ENCODE measurements around the gene NEMP2. TPM values are rescaled to one million over a fixed set of nuclear protein-coding genes. Genes with fewer than 3 reads are reported as not detected.

The NEMP2 gene
- total and polyA plus RNA-seq, 2 experiments from 2014 or later: 3.2 to 9.9 TPM

DNA sequence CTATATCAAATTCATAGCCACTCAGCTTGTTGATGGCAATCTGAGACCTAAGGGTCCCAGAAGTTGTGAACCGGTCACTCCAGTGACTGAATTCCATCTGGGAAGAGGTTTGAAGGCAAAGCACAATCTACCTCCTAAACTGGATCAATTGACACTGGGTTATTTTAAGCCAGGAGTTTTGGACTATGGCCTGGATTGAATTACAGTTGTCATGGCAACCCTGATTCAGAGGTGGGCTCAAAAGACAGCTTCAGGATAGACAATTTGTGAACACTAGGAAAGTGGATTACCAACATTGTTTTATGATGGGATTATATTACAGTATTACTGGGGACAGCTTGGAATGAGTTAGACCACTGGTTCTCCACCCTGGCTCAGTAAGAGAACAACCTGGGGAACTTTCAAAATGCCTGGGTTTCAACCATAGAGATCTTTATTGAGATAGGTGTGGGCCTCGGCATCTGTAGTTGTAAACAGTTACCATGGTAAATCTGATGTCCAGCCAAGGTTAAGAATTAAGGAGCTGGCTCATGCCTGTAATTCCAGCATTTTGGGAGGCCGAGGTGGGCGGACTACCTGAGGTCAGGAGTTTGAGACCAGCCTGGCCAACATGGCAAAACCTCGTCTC lies 67.6 kb downstream of the NEMP2 start:
- no peak overlapping the region for H2AFZ ChIP-seq
- H3K36me3 ChIP-seq (replicated peaks; ENCODE audit: insufficient read depth, low read depth): no peaks in the 10 kb centered on the region
- H3K9me2 ChIP-seq (replicated peaks; ENCODE audit: insufficient read depth): no peaks in the 10 kb centered on the region
- H3K27me3 ChIP-seq: no peaks in the 10 kb centered on the region
- H3K4me1 ChIP-seq (ENCODE audit: insufficient read depth): peaks cover 37% of the 10 kb centered on the region
- H4K20me1 ChIP-seq (ENCODE audit: insufficient read depth, poor library complexity, severe bottlenecking): no peaks in the 10 kb centered on the region
- no peaks in the 10 kb centered on the region for H3K9me3 ChIP-seq (ENCODE audit: low read depth)
- H3K4me3 ChIP-seq: no peak overlapping the region
- H3K27ac ChIP-seq: peak overlapping the region; percentile 77
- WGBS (ENCODE audit: low lambda C conversion rate, missing lambda C conversion rate): 85% methylated on average over 5 of the region's 5 CpGs
- TF ChIP-seq EZH2phosphoT487 (IDR thresholded peaks at IDR 0.05; ENCODE audit: low read depth, severe bottlenecking, unreplicated experiment): no peak
- TF ChIP-seq, protein P1, sequence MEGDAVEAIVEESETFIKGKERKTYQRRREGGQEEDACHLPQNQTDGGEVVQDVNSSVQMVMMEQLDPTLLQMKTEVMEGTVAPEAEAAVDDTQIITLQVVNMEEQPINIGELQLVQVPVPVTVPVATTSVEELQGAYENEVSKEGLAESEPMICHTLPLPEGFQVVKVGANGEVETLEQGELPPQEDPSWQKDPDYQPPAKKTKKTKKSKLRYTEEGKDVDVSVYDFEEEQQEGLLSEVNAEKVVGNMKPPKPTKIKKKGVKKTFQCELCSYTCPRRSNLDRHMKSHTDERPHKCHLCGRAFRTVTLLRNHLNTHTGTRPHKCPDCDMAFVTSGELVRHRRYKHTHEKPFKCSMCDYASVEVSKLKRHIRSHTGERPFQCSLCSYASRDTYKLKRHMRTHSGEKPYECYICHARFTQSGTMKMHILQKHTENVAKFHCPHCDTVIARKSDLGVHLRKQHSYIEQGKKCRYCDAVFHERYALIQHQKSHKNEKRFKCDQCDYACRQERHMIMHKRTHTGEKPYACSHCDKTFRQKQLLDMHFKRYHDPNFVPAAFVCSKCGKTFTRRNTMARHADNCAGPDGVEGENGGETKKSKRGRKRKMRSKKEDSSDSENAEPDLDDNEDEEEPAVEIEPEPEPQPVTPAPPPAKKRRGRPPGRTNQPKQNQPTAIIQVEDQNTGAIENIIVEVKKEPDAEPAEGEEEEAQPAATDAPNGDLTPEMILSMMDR (IDR thresholded peaks at IDR 0.05; ENCODE audit: poor library complexity): no peak
- no peak for TF ChIP-seq EZH2 (IDR thresholded peaks at IDR 0.05; ENCODE audit: borderline replicate concordance)
- DNase-seq (ENCODE audit: low spot score): no peak
- no peaks in the 10 kb centered on the region for H3K79me2 ChIP-seq
- H3K4me2 ChIP-seq: no peak overlapping the region

DNA sequence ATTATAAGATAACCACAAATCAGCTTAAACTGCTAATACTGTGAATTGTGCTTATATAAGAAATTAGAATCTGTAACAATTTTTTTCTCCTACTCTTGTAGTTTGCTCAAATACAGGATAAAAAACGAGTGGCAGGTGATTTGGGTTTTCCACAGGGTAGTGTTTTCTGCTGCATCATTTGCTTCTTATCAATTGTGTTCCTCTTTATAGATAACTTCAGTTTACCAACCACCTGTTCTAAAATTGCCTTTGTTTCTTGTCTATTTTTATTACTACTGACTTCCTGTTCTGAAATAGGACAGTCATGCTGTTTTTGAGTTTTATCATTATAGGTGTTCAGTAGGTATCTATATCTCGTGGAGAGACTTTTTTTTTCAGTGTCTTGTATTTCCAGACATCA lies 69.5 kb downstream of the NEMP2 start:
- no peaks in the 10 kb centered on the region for H3K79me2 ChIP-seq
- no peak overlapping the region for H3K4me2 ChIP-seq
- no peak for DNase-seq (ENCODE audit: low spot score)
- no peaks in the 10 kb centered on the region for H3K36me3 ChIP-seq (replicated peaks; ENCODE audit: insufficient read depth, low read depth)
- H3K27ac ChIP-seq: no peak overlapping the region
- peaks cover 32% of the 10 kb centered on the region for H3K4me1 ChIP-seq (ENCODE audit: insufficient read depth)
- no peaks in the 10 kb centered on the region for H3K27me3 ChIP-seq
- H3K4me3 ChIP-seq: no peak overlapping the region
- TF ChIP-seq EZH2phosphoT487 (IDR thresholded peaks at IDR 0.05; ENCODE audit: low read depth, severe bottlenecking, unreplicated experiment) (no peak), EZH2 (IDR thresholded peaks at IDR 0.05; ENCODE audit: borderline replicate concordance) (no peak)
- TF ChIP-seq, protein P1 (IDR thresholded peaks at IDR 0.05; ENCODE audit: poor library complexity): no peak
- H3K9me2 ChIP-seq (replicated peaks; ENCODE audit: insufficient read depth): no peaks in the 10 kb centered on the region
- WGBS (ENCODE audit: low lambda C conversion rate, missing lambda C conversion rate): 59% methylated on average over 2 of the region's 2 CpGs
- no peaks in the 10 kb centered on the region for H3K9me3 ChIP-seq (ENCODE audit: low read depth)
- H4K20me1 ChIP-seq (ENCODE audit: insufficient read depth, poor library complexity, severe bottlenecking): no peaks in the 10 kb centered on the region
- no peak overlapping the region for H2AFZ ChIP-seq

DNA sequence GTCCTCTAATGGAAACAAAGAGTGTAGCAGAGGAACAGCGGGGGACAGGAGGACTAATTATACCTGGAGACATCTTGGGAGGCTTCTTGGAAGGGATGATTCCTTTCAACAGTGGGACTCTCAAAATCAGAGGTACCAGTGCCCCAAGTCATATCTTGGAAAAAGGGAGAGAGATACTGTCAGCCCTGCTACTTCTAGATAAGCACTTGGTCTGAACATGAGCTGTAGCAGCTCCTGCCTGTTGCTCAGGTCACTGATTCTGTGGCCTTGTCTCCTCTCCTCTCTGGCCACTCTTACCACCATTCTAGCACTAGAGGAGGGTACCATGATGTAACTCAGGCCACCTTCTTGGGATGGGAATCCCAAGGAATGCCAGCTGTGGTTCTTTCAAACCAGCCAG lies 71.9 kb downstream of the NEMP2 start:
- 100% methylated on average over 1 of the region's 1 CpG for WGBS (ENCODE audit: low lambda C conversion rate, missing lambda C conversion rate)

More for the DNA sequence above, 71.9 kb downstream of the NEMP2 start:
- no peaks in the 10 kb centered on the region for H3K9me2 ChIP-seq (replicated peaks; ENCODE audit: insufficient read depth)
- no peaks in the 10 kb centered on the region for H3K27me3 ChIP-seq
- no peak overlapping the region for H2AFZ ChIP-seq
- no peak overlapping the region for H3K4me2 ChIP-seq
- H3K36me3 ChIP-seq (replicated peaks; ENCODE audit: insufficient read depth, low read depth): no peaks in the 10 kb centered on the region
- TF ChIP-seq EZH2 (IDR thresholded peaks at IDR 0.05; ENCODE audit: borderline replicate concordance): no peak
- TF ChIP-seq EZH2phosphoT487 (IDR thresholded peaks at IDR 0.05; ENCODE audit: low read depth, severe bottlenecking, unreplicated experiment): no peak
- TF ChIP-seq, protein P1 (IDR thresholded peaks at IDR 0.05; ENCODE audit: poor library complexity): no peak
- H3K27ac ChIP-seq: no peak overlapping the region
- no peaks in the 10 kb centered on the region for H3K79me2 ChIP-seq
- DNase-seq (ENCODE audit: low spot score): no peak
- peaks cover 11% of the 10 kb centered on the region for H3K4me1 ChIP-seq (ENCODE audit: insufficient read depth)
- no peaks in the 10 kb centered on the region for H3K9me3 ChIP-seq (ENCODE audit: low read depth)
- no peaks in the 10 kb centered on the region for H4K20me1 ChIP-seq (ENCODE audit: insufficient read depth, poor library complexity, severe bottlenecking)
- no peak overlapping the region for H3K4me3 ChIP-seq
